GM18951 (cell line): ENCODE data around the gene BCL7B.
"Not testable (repeated sequence)": the region's sequence is repeated elsewhere in the genome, so short reads cannot be mapped to it uniquely, and the experiment has no call there.

Source experiments
- POLR2A ChIP-seq: IDR thresholded peaks from 4 replicates; pipeline ENCODE4 v1.6.1; 2011; ENCODE audit warnings: mild to moderate bottlenecking; ENCODE audit not compliant: insufficient read length, insufficient read depth; ENCODE audit errors: extremely low read depth
- in situ Hi-C: fragments of 300-500 bp; cut with MboI; formaldehyde crosslinking; loops from one replicate; pipeline ENCODE4 v1.12.0; 2022; ENCODE audit warnings: low sequenced_read_pairs, mixed read lengths, inconsistent platforms; ENCODE audit not compliant: unreplicated experiment

BCL7B gene

DNA sequence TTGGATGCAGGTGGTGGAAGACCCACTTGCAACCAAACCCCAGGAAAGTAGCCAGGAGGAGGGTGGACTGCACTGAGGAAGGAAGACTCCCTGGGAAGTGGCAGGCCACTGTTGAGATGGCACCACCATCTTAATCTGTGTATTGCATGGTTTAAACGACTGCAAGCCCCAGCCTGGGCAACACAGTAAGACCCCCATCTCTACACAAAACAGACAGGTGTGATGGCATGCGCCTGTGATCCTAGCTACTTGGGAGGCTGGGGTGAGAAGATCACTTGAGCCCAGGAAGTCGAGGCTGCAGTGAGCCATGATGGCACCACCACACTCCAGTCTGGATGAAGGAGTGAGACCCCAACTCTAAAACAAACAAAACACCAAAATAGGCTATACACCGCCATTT is 9.7 kb upstream of the BCL7B start:
- in situ Hi-C loops, result no loop called here
- TF ChIP-seq POLR2A, result no peak

DNA sequence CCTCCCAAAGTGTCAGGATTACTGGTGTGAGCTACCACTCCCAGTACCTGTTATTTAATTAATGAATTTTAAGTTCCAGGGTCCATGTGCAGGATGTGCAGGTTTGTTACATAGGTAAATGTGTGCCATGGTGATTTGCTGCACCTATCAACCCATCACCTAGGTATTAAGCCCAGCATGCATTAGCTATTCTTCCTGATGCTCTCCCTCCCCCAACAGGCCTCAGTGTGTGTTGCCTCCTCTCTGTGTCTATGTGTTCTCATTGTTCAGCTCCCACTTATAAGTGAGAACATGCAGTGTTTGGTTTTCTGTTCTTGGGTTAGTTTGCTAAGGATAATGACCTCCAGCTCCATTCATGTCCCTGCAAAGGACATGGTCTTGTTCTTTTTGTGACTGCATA is 8.9 kb upstream of the BCL7B start:
- in situ Hi-C loops, result not testable (repeated sequence)

DNA sequence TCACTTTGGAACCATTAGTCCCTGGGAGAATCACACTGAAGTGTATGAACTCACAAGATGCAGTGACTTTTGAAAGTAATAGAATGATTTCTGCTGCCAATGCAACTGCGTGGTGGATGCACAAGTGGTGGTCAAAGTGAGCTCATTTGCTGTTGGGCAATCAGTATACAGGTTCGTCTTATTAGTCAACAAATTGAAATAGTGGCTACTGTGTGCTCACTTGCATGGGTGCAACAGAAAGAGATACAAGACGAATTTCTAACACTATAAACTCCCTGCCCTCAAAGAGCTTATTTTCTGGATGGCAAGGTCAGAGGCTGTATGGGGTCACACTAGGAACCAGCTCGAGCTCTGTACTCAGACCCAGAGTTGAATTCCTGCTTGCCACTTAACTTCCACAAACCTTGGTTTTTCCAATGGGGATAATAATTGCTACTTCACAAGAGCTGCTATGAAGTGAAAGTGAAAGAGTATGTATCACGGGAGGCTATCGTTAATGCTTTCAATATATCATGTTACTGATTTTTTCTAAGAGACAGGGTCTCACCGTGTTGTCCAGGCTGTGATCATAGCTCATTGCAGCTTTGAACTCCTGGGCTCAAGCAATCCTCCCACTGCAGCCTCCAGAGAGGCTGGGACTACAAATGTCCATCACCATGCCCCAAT is 8.3 kb upstream of the BCL7B start:
- no peak for TF ChIP-seq POLR2A
- in situ Hi-C loops, result no loop called here

DNA sequence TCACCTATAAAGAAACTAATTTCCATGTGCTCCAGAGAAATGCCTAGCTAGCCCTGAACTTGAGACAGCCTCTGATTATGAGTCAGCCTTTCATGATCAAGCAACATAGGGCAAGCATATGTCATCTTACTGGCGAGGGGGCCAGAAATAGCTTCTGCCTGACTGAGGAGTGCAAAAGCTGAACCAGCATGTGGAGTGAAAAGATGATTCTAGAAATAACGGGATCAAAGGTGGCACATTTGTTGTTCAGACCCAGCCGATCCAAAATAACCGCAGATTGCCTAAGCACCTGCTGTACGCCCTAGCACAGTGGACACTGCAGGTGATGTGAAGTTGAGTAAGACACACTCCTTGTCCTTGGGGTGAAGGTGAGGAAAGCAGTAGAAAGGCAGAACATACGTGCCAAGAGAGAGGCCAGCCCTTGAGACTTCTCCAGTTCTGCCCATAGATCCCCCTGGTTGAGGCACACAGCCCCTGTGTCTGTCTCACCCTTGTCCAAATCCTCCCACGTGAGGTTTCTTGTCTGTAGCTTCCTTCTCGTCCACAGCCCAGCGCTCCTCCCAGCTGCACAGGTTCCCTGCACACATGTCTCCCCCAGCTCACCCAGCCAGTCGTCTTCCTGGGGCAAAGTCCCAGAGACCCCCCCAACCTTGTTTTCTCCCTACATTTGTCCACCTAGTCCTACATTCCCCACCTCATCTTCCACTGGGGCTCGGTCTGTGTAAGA is 2.8 kb upstream of the BCL7B start:
- in situ Hi-C loops, result no loop called here
- TF ChIP-seq POLR2A, result no peak

DNA sequence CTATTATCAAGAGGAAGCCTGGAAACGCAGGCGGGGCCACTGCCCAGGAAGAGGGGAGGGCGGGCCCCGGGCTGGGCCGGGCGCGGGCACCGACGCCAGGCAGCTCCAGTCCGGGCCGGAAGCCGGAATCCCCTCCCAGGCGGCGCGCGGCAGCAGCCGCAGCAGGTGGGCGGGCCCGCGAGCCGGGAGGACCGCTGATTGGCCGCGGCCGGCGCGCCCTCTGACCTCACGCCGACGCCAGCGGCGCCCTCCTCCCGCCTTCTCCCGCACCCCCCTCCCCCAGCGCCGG is 438 bp downstream of the BCL7B start:
- in situ Hi-C loops, result no loop called here
- TF ChIP-seq POLR2A, result no peak

DNA sequence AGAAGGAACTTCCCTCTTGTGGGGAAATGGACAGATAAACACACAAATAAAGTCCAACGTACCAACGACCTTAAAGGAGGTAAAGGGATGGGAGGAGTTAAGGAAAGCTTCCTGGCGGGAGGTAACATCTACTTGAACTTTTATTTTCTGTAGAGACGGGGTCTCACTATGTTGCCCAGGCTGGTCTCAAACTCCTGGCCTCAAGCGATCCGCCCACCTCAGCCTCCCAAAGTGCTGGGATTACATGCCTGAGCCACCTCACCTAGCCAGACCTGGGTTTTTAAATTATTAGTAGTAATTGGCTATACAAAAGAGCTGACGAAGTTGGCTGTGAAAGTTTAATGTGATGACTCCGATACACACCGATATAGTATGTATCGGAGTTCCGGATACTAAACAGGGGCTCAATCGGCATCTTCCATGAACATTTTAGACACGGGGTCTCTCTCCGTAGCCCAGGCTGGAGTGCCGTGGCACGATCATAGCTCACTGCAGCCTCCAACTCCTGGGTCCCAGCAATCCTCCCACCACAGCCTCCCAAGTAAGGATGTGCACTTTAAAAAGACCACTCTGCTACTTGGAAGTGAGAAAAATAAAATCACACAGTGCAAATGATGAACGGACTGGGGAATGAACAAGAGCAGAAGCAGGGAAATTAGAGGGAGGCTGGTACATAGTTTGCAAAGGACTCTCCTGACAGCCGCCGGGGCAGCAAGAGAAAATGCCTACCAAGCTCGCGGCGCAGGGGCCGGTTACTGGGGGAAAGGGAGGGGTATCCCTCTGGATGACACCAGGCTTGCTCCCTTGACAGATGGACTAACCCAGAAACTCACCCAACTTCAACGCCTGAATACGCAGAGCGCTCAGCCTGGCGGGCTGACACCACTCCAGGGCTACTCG is 1.0 kb downstream of the BCL7B start:
- in situ Hi-C loops, result no loop called here
- no peak for TF ChIP-seq POLR2A

DNA sequence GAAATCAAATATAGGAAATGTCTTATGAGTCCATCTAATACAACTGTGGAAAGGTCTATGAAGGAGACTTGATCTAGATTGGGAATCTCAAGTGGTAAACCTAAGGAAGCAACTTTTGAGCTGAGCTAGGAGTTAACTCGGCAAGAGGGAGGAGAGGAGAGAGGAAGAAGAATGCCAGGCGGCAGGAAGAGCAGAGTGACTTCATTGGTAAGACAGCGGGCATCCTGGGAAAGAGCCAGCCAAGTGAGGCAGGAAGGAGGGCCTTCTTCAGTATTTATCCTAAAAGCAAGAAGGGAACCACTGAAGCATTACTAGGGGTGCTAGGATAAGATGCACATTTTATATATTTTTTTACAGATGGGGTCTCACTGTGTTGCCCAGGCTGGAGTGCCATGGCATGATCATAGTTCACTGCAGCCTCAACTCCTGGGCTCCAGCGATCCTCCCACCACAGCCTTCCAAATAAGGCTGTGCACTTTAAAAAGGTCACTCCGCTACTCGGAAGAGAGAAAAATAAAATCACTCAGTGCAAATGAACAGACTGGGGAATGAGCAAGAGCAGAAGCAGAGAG is 2.0 kb downstream of the BCL7B start:
- in situ Hi-C loops, result no loop called here
- TF ChIP-seq POLR2A, result no peak

DNA sequence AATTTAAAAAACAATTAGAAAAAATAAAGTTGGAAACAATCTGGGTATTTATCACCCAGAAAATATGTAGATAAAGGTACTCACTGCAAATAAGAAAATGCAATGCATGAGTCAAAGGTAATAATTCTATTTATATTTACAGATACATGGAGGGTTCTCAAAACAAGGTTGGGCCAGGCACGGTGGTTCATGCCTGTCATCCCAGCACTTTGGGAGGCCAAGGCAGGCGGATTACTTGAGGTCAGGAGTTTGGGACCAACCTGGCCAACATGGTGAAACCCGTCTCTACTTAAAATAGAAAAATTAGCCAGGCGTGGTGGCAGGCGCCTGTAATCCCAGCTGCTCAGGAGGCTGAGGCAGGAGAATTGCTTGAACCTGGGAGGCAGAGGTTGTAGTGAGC is 7.4 kb downstream of the BCL7B start:
- in situ Hi-C loops, result not testable (repeated sequence)

DNA sequence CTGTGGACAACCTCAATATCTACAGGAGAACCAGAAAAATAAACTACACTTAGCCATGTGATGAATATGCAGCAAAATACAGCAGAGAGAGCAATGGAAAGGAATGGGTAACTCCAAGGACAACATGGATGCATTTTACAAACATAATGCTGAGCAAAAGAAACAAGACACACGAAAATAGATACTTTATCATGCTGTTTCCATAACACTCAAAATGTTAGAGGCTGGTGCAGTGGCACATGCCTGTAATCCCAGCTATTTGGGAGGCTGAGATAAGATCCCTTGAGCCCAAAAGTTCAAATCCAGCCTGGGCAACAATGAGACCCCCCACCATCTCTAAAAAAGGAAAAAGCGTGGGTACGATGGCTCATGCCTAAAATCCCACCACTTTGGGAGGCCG is 8.3 kb downstream of the BCL7B start:
- no peak for TF ChIP-seq POLR2A
- in situ Hi-C loops, result no loop called here

DNA sequence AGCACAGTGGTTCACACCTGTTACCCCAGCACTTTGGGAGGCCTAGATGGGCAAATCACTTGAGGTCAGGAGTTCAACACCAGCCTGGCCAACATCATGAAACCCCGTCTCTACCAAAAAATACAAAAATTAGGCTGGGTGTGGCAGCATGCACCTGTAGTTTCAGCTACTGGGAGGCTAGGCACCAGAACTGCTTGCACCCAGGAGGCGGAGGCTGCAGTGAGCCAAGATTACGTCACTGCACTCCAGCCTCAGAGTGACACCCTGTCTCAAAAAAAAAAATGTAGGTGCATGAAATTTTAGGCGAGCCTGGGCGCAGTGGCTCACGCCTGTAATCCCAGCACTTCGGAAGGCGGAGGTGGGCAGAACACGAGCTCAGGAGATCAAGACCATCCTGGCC is 9.6 kb downstream of the BCL7B start:
- TF ChIP-seq POLR2A, result no peak
- in situ Hi-C loops, result no loop called here

DNA sequence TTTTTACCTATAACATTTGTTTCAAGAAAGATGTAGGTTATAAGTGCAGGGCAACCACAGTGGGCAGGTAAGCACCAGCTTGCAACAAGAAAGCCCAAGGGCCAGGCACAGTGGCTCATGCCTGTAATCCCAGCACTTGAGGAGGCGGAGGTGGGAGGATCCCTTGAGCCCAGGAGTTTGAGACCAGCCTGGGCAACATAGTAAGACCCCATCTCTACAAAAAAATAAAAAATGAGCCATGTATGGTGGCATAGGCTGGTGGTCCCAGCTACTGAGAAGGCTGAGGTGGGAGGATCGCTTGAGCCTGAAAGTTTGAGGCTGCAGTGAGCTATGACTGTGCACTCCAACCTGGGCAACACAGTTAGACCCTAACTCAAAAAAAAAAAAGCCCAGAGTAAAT is 12.8 kb downstream of the BCL7B start:
- in situ Hi-C loops, result no loop called here
- TF ChIP-seq POLR2A, result no peak

DNA sequence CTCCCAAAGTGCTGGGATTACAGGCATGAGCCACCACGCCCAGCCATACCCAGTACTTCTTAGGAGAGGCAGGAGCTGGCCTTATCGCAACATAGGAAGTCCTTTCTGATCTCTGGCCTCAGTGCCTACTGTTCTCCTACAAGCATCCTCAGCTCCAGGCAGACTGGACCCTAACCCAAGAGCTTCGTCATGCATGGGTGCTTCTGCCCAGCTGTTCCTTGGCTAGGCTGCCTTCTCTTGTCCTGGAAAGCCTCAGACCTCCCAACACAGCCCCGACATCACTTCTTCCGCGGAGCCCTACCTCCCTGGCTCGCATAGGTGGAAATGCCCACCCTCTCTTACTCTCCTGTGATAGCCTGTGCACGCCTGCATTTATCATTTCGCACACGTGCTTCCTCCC is 15.8 kb downstream of the BCL7B start:
- no peak for TF ChIP-seq POLR2A
- in situ Hi-C loops, result no loop called here

DNA sequence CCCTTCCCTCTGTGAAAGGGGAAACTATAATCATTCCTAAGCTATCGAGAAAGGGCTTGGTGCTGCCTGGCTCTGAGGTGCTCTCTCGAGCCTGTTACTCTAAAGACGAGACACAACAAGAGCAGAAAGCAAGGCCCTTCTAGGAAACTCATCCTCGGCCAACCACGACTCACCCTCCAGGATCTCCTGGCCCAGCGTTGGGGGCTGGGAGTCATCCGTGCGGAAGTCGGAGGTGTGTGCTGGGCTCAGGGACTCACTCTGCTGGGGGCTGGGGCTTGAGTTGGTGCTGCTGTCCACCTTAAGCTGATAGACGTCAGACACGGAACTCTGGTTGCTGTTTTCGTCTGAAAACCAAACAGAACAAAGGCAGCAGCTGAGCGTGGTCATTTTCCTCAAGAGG is 17.8 kb downstream of the BCL7B start:
- no peak for TF ChIP-seq POLR2A
- in situ Hi-C loops, result no loop called here

DNA sequence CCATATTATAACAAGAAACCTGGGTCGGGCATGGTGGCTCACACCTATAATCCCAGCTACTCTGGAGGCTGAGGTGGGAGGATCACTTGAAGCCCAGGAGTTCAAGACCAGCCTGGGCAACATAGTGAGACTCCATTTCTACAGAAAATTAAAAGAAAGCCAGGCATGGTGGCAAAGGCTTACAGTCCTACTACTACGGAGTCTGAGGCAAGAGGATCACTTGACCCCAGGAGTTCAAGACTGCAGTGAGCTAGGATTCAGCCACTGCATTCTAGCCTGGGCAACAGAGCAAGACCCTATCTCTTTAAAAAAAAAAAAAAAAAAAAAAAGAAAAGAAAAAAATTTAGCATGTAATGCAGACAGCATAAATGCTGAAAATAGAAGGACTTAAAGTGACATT is 19.0 kb downstream of the BCL7B start:
- in situ Hi-C loops, result not testable (repeated sequence)

DNA sequence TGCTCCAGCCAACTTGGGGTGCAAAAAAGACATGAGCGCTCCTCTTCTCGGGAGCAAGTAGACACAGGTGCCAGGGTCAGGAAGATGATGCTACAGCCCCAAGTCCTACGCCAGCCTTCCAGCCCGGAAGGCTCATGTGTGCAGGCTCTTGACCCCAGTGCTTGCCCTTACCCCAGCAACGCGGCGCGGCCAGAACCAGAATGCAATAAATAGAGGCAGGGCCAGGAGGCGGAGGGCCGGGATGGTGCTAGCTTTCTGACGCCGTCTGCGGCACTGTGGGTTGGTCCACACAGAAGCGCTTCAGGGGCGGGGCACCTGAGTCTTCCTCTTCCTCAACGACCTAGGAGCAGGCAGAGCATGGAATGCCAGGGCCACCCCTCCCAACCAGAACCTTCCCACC is 20.4 kb downstream of the BCL7B start:
- TF ChIP-seq POLR2A, result no peak
- in situ Hi-C loops, result no loop called here
